ENCODE measurements around the gene C1orf198. TPM values are rescaled to one million over a fixed set of nuclear protein-coding genes. Genes with fewer than 3 reads are reported as not detected.

Gene C1orf198
- total and polyA plus RNA-seq, 8 donors = 16.5 to 35.3 (median 20.7) TPM

- Histone ChIP-seq H3K4me3 (no peak overlapping the region), H3K27ac (no peak overlapping the region), H3K36me3 (no peaks in the 10 kb centered on the region), H3K27me3 (no peaks in the 10 kb centered on the region), H3K9me3 (no peaks in the 10 kb centered on the region), H3K4me1 (peaks cover 28 to 42% (median 28%) of the 10 kb centered on the region in 3 donors)
- no peak for ATAC-seq
- intact Hi-C loops (cut with DNase I) = no loop called here
- TF ChIP-seq, protein P1, sequence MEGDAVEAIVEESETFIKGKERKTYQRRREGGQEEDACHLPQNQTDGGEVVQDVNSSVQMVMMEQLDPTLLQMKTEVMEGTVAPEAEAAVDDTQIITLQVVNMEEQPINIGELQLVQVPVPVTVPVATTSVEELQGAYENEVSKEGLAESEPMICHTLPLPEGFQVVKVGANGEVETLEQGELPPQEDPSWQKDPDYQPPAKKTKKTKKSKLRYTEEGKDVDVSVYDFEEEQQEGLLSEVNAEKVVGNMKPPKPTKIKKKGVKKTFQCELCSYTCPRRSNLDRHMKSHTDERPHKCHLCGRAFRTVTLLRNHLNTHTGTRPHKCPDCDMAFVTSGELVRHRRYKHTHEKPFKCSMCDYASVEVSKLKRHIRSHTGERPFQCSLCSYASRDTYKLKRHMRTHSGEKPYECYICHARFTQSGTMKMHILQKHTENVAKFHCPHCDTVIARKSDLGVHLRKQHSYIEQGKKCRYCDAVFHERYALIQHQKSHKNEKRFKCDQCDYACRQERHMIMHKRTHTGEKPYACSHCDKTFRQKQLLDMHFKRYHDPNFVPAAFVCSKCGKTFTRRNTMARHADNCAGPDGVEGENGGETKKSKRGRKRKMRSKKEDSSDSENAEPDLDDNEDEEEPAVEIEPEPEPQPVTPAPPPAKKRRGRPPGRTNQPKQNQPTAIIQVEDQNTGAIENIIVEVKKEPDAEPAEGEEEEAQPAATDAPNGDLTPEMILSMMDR (IDR thresholded peaks at IDR 0.05) = no peak
- FAIRE-seq = no peak
- DNase-seq = no peak
- WGBS, 2 donors = 83 to 86% methylated on average over 5 of the region's 5 CpGs
Measured at GRCh38 chr1:230827801-230828200, 40.5 kb downstream of the C1orf198 start.

DNA sequence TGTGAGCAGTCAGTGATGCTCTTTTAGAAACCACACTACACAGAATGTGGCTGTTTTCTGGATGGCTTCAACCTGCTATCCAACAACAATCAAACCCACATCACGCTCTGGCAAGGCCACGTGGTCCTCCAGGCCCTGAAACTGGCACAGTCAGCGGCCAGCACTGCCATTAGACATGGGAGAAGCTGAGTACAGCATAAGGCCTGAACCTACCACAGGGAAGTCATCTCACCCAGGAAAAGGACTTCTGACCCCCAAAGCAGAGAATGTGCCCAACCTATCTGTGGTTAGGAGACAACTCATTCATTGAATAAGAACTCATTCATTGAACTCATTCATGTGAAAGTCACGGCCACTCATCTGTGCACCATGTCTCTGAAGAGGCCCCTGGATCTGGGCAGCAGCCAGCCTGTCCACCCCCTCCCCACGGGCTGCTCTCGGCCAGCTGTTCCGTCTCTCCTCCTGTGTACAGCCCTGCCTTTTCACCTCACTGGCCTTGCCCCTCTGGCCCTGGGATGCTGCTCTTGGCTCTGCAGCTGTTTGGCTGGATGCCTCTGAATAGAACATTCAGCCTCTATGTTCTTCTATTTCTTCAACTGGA lies 41.1 kb downstream of the C1orf198 start:
- ATAC-seq (no peak), FAIRE-seq (no peak), DNase-seq (no peak)
- Histone ChIP-seq H3K27ac (peak overlapping the region in 3 of 4 donors; percentile 89 to 94 (median 91)), H3K27me3 (no peaks in the 10 kb centered on the region), H3K4me1 (peaks cover 28 to 44% (median 28%) of the 10 kb centered on the region in 3 donors), H3K9me3 (no peaks in the 10 kb centered on the region), H3K36me3 (no peaks in the 10 kb centered on the region), H3K4me3 (no peak overlapping the region)
- TF ChIP-seq, protein P1 (IDR thresholded peaks at IDR 0.05) = no peak
- 89 to 97% methylated on average over 7 of the region's 7 CpGs for WGBS, 2 donors
- intact Hi-C loops (cut with DNase I) = no loop called here

- Histone ChIP-seq H3K27ac (peak overlapping the region; percentile 70 to 94 (median 90)), H3K9me3 (no peaks in the 10 kb centered on the region), H3K4me1 (peaks cover 28 to 44% (median 28%) of the 10 kb centered on the region in 3 donors), H3K27me3 (no peaks in the 10 kb centered on the region), H3K36me3 (no peaks in the 10 kb centered on the region), H3K4me3 (no peak overlapping the region)
- FAIRE-seq (no peak), ATAC-seq (no peak), DNase-seq (no peak)
- intact Hi-C loops (cut with DNase I) = no loop called here
- TF ChIP-seq, protein P1 (IDR thresholded peaks at IDR 0.05) = no peak
- 81 to 86% methylated on average over 9 of the region's 9 CpGs for WGBS, 2 donors
Measured at GRCh38 chr1:230826166-230826875, 42.0 kb downstream of the C1orf198 start.

DNA sequence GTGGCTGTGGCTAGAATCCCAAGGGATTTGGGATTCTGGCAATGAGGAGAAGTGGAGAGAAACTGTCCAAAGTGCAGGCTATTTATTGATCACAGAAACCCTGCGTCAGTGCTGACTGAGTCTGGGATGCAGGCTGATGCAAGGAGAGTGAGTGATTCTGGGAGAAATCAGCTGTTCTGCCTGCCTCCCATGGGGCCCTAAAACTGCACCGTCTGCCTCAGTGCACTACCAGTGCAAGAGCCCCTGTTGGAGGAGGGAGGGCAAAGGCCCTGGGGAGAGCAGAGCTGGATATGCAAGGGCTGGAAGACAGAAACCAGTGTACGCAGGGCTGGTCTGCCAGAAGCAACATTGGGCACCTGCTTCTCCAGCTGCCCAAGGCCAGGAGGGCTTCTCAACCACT lies 42.6 kb downstream of the C1orf198 start:
- peak in 1 of 6 donors; percentile 32 for DNase-seq
- no peak for FAIRE-seq
- TF ChIP-seq, protein P1 (IDR thresholded peaks at IDR 0.05) = no peak
- Histone ChIP-seq H3K4me1 (peaks cover 28 to 44% (median 28%) of the 10 kb centered on the region in 3 donors), H3K27ac (peak overlapping the region; percentile 70 to 94 (median 90)), H3K4me3 (no peak overlapping the region), H3K36me3 (no peaks in the 10 kb centered on the region), H3K9me3 (no peaks in the 10 kb centered on the region), H3K27me3 (no peaks in the 10 kb centered on the region)
- peak; percentile 5 to 39 (median 19) for ATAC-seq
- 26 to 56% methylated on average over 3 of the region's 3 CpGs for WGBS, 2 donors
- intact Hi-C loops (cut with DNase I) = no loop called here
